Mesenchymal stem cell (in vitro differentiated cells and primary cell): ENCODE results near the gene VPS33A.

Experiments
- small RNA-seq: library from polyadenylated mRNA; stranded (forward); fragments of <200 nt; extraction: miRNeasy Mini kit (QIAGEN cat#:217004); gene quantifications from one replicate; pipeline ENCODE3, GENCODE V24; 2013; ENCODE audit warnings: low read depth

The VPS33A gene

Small RNA genes within 50 kb of the gene (small RNA-seq; reads per million reads assigned to genes)
- 1.2 reads per million for gene DIABLO
